Measurements from ENCODE around the gene LRRFIP1.

DNA sequence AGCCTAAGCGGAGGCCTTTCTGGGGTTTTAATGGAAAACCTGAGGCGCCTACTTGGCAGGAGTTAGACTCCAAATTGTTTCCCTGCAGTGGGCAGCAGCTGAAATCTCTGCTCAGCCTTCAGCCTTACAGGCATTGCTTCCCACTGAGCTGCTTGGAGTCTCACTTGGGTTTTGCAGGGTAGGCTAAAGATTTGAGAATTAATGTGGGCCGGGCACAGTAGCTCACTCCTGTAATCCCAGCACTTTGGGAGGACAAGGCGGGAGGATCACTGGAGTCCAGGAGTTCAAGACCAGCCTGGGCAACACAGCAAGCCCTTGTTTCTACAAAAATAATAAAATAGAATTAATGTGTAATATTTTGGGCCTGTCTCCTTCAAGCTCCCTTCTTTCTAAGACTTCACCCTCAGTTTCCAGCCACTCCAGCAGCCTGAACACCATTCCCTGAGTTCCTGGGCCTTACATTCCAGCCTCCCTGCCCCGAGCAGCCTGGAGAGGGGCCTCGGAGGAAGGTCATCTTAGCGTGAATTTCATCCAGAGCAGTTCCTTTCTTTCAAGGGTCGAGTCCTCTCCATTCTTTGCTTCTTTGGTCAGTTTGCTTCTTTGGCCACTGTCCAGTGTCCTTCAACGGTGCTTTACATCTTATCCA lies 27.8 kb upstream of the LRRFIP1 start:
- TF ChIP-seq, protein P1, sequence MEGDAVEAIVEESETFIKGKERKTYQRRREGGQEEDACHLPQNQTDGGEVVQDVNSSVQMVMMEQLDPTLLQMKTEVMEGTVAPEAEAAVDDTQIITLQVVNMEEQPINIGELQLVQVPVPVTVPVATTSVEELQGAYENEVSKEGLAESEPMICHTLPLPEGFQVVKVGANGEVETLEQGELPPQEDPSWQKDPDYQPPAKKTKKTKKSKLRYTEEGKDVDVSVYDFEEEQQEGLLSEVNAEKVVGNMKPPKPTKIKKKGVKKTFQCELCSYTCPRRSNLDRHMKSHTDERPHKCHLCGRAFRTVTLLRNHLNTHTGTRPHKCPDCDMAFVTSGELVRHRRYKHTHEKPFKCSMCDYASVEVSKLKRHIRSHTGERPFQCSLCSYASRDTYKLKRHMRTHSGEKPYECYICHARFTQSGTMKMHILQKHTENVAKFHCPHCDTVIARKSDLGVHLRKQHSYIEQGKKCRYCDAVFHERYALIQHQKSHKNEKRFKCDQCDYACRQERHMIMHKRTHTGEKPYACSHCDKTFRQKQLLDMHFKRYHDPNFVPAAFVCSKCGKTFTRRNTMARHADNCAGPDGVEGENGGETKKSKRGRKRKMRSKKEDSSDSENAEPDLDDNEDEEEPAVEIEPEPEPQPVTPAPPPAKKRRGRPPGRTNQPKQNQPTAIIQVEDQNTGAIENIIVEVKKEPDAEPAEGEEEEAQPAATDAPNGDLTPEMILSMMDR (IDR thresholded peaks at IDR 0.05; ENCODE audit: extremely low read depth in 1 of 2, insufficient read depth in 1 of 2, low read depth in 1 of 2, low read length in 2 of 2) = no peak
- TF ChIP-seq POLR2AphosphoS5 (IDR thresholded peaks at IDR 0.05; ENCODE audit: insufficient read depth, low read depth, low read length) (no peak), FOS (IDR thresholded peaks at IDR 0.05; ENCODE audit: borderline replicate concordance, insufficient read depth, low read length) (no peak)

Measured in endothelial cell of umbilical vein (primary cell).